Ascending aorta (tissue), 2 donors: ENCODE data around the gene ZFP36L1. TPM values are rescaled to one million over a fixed set of nuclear protein-coding genes. Genes with fewer than 3 reads are reported as not detected.

Source experiments
- DNase-seq, 2 donors: peaks; one replicate each; pipeline ENCODE4 v3.0.0-alpha.2; 2019; ENCODE audit warnings: low spot score in 2 of 2
- H3K27ac ChIP-seq, 2 donors: fragments of 200-600 bp; sonication (generic); one replicate each; pipeline ENCODE4 v1.5.1; 2016 to 2017; ENCODE audit warnings: mild to moderate bottlenecking in 1 of 2
- H3K27me3 ChIP-seq: fragments of 200-600 bp; sonication (generic); one replicate; pipeline ENCODE4 v1.5.1; 2017
- H3K36me3 ChIP-seq, 2 donors: fragments of 200-600 bp; sonication (generic); one replicate each; pipeline ENCODE4 v1.5.1; 2016
- H3K4me1 ChIP-seq, 2 donors: fragments of 200-600 bp; sonication (generic); one replicate each; pipeline ENCODE4 v1.5.1; 2016 to 2017; ENCODE audit warnings: mild to moderate bottlenecking in 1 of 2
- H3K4me3 ChIP-seq, 2 donors: fragments of 200-600 bp; sonication (generic); one replicate each; pipeline ENCODE4 v1.5.1; 2016 to 2017; ENCODE audit warnings: mild to moderate bottlenecking in 1 of 2
- H3K9me3 ChIP-seq, 2 donors: fragments of 200-600 bp; sonication (generic); one replicate each; pipeline ENCODE4 v1.5.1; 2016
- intact Hi-C: fragments of 100-400 bp; cut with DNase I; formaldehyde crosslinking; loops from one replicate; pipeline ENCODE4 v1.15.1; 2023
- total RNA-seq: library from RNA; depleted of rRNA; stranded (reverse); fragments of >200 nt; gene quantifications from one replicate; pipeline ENCODE4 v1.1.0, GENCODE V29; 2016
- TF ChIP-seq, protein P1 (sequence below), 3 experiments: fragments of 200-600 bp in 2 of 3; fragments of 450-650 bp in 1 of 3; sonication (generic) in 2 of 3; IDR thresholded peaks; one replicate each; pipeline ENCODE4 v1.5.1; 2016 to 2019; ENCODE audit warnings: antibody characterized with exemption in 3 of 3, mild to moderate bottlenecking in 1 of 3, moderate library complexity in 1 of 3

Gene ZFP36L1
- total RNA-seq, 1 donor from 2014 or later: 772 TPM

DNA sequence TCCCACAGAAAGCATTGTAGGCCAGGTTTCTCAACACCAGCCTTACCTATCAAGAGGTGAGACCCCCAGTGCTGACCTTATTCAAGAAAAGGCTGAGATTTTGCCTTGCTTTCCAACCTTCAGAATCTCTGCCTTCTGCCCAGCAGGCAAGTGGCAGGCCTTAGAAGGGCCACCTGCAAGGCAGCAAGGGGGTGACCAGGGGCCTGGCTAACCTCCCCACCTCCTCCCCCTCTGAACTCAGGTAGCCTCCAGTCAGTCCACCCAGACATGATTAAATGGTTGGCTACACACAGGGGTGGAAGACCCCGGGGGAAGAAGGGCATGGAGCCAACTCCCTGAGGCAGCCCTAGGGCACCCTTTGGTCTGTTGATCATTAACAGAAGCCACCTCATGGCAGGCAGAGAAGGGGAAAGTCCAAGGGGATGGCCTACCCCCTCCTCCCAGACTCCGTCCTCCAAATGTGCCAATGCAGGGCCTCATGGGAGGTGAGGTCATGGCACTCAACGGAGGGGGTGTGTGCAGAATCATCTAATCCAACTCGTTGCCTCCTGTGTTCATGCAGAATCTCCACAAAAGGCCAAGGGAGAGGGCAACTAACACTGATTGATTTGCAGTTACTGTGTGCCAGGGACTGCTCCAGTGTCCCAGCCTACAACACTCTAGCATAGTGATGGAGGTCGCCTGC is 8.5 kb downstream of the ZFP36L1 start:
- Histone ChIP-seq H3K27ac (peak overlapping the region; percentile 64 to 100), H3K4me3 (no peak overlapping the region), H3K9me3 (no peaks in the 10 kb centered on the region), H3K27me3 (no peaks in the 10 kb centered on the region), H3K4me1 (peaks cover 11 to 42% of the 10 kb centered on the region in 2 donors), H3K36me3 (peaks cover under 1 to 15% of the 10 kb centered on the region in 2 donors)
- DNase-seq: peak in 1 of 2 donors; percentile 73
- TF ChIP-seq, protein P1, sequence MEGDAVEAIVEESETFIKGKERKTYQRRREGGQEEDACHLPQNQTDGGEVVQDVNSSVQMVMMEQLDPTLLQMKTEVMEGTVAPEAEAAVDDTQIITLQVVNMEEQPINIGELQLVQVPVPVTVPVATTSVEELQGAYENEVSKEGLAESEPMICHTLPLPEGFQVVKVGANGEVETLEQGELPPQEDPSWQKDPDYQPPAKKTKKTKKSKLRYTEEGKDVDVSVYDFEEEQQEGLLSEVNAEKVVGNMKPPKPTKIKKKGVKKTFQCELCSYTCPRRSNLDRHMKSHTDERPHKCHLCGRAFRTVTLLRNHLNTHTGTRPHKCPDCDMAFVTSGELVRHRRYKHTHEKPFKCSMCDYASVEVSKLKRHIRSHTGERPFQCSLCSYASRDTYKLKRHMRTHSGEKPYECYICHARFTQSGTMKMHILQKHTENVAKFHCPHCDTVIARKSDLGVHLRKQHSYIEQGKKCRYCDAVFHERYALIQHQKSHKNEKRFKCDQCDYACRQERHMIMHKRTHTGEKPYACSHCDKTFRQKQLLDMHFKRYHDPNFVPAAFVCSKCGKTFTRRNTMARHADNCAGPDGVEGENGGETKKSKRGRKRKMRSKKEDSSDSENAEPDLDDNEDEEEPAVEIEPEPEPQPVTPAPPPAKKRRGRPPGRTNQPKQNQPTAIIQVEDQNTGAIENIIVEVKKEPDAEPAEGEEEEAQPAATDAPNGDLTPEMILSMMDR (IDR thresholded peaks at IDR 0.05): no peak
- intact Hi-C loops: no loop called here

DNA sequence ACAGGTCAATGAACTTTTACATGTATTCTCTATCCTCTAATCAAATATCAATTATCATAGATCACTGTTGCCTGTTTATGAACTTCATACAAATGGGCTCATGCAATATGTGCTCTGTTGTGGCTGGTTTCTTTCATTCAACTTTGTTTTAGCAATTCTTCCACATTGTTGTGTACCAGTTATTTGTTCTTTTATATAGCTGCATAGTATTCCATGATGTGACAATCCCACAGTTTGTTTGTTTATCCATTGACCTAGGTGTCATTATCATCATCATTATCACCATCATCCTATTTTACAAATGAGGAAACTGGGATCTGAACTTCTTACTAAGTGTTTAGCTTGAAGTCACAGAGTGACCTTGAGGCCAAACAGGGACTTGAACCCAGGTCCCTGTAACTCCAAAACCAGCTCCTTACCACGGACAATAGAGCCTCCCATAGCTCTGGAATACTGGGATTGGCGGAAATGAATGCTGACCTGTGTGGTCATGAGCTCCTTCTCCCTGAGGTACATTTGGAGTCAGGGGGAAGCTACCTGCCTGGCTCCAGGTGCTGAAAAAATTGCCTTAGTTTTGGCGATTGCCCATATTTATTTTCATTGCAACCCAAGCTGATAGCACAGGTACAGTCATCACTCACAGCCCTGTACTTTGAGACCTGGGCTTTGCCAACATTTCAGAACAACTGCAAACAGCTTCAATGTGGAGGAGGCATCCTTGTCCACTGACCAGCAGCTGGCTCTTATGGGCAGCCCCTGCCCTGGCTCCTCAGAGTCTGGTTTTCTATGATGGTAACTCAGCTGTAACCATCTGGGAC is 9.2 kb downstream of the ZFP36L1 start:
- Histone ChIP-seq H3K4me1 (peaks cover 11 to 43% of the 10 kb centered on the region in 2 donors), H3K27ac (peak overlapping the region; percentile 64 to 100), H3K9me3 (no peaks in the 10 kb centered on the region), H3K27me3 (no peaks in the 10 kb centered on the region), H3K4me3 (no peak overlapping the region), H3K36me3 (peaks cover 0 to 11% of the 10 kb centered on the region in 2 donors)
- intact Hi-C loops: no loop called here
- DNase-seq: peak in 1 of 2 donors; percentile 59
- TF ChIP-seq, protein P1 (IDR thresholded peaks at IDR 0.05): no peak

DNA sequence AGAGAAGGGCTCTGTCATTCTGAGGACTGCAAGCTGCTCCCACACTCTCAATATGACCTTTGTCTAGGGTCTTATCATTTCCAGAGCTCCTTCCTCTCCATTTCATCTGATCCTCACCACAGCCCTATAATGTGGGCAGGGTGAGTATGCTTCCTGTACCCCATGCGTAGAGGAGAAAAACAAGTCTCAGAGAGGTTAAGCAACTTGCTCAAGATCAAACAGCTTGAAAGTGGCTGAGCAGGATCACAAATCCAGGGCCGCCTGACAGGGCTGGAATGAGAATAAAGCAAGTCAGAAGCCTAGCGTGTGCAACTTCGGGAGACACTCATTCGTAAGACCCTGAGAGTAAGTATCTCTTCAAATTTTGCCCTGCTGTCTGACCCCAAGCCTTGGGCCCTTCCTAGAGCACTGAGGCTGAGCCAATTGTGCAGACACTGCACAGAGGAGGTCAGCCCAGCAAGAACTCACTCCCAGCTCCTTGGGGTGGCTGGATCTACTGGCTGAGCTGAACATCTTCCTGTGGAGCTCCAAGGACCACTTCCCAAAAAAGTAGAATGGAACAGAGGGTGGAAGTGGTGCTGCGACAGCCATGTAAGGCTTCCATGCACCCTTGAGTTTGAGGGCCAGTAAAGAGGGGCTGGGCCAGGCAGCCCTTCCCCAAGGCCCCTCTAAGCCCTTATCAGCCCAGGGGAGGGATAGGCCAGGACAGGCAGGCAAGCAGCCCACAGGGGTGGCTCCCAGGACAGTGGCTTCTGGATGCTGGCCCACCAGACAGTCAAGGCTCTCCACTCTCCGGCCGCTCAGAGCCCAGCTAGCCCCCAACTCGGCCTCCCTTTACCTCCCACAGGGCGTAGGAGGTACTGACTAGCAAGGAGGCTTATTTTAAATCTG is 10.5 kb downstream of the ZFP36L1 start:
- DNase-seq: peak in 1 of 2 donors; percentile 61
- no peak overlapping the region for H3K4me3 ChIP-seq
- peak overlapping the region; percentile 74 to 77 for H3K27ac ChIP-seq
- no peaks in the 10 kb centered on the region for H3K27me3 ChIP-seq
- intact Hi-C loops: no loop called here
- H3K36me3 ChIP-seq: peaks cover 0 to 6% of the 10 kb centered on the region in 2 donors
- peaks cover 11 to 33% of the 10 kb centered on the region in 2 donors for H3K4me1 ChIP-seq
- H3K9me3 ChIP-seq: no peaks in the 10 kb centered on the region
- TF ChIP-seq, protein P1 (IDR thresholded peaks at IDR 0.05): no peak

DNA sequence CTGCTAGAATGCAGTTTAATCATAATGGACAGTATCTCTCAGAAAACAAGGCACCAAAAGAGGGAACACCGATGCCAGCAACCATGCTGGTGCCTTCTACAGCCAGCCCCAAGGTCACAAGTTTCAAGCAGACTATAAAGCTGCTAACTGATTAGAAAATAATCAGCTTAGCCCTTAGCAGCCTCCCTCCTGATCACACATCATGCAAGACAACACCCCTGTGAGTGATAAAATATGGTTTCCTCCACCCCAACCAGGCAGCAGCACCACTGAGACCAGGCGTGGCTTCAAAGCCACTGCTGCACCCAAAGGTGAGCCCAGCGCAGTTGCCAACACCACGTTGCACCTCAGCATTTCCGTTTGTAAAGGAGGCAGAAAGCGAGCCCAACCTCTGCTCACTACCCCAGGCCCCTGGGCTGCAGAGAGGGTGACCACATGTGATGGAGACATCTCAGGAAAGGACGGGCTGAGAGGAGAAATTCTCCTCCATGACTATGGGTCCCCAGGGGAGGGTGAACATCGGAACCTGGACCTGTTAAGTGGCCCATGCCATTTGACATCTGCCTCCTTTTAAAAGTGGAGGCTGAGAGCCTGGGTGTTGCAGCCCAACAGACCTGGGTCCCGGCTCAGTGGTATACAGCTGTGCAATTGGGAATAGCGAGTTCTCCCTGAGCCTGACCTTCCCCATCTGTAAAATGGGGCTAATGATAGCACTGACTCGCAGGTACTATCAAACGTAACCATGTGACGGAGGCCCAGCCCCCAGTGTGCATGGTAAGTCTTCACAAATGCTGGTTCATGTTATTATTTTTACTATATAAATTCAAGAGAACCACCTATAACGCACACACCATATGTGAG is 11.5 kb downstream of the ZFP36L1 start:
- no peaks in the 10 kb centered on the region for H3K27me3 ChIP-seq
- peak overlapping the region; percentile 74 to 77 for H3K27ac ChIP-seq
- TF ChIP-seq, protein P1 (IDR thresholded peaks at IDR 0.05): no peak
- no peak overlapping the region for H3K4me3 ChIP-seq
- H3K9me3 ChIP-seq: no peaks in the 10 kb centered on the region
- H3K36me3 ChIP-seq: no peaks in the 10 kb centered on the region
- DNase-seq: peak in 1 of 2 donors; percentile 64
- intact Hi-C loops: no loop called here
- peaks cover 11 to 27% of the 10 kb centered on the region in 2 donors for H3K4me1 ChIP-seq
